Spleen (tissue), 7 donors: Measurements from ENCODE around the gene PRM3.

Source experiments
- CTCF ChIP-seq, 11 experiments: fragments of 200-600 bp in 7 of 11; fragments of 450-650 bp in 4 of 11; sonication (generic) in 4 of 11; IDR thresholded peaks in 8 of 11; conservative IDR thresholded peaks in 3 of 11; 1 replicate in 7 of 11; 2 replicates in 4 of 11; pipeline versions ENCODE4 v1.4.0 to v1.8.0; 2016 to 2021; ENCODE audit warnings: antibody characterized with exemption in 11 of 11, inconsistent platforms in 4 of 11, mild to moderate bottlenecking in 1 of 11
- POLR2A ChIP-seq, 3 donors: fragments of 450-650 bp; IDR thresholded peaks; one replicate each; pipeline ENCODE4 v1.5.1; 2017; ENCODE audit warnings: antibody characterized with exemption in 3 of 3, mild to moderate bottlenecking in 1 of 3
- donor health status: DM: no; HTN: no; CAD: no; lungs with moderate emphysema.
- donor health status: DM: no; HTN: no; CAD: no.
- donor health status: DM: no; HTN: no; CAD: no.

- no peak for TF ChIP-seq CTCF (IDR thresholded peaks at IDR 0.05 in 8 of 11, conservative IDR thresholded peaks at IDR 0.05 in 3 of 11)
- no peak for TF ChIP-seq POLR2A (IDR thresholded peaks at IDR 0.05)
These were observed 7.4 kb upstream of the PRM3 start, which contains the start of gene PRM1 for GRCh38 chr16:11280616-11281522.
